ENCODE data around the gene RASIP1.

RASIP1 gene

GRCh38 chr19:48739404-48740163 is 826 bp downstream of the RASIP1 start:
- no peak for TF ChIP-seq CTCF (IDR thresholded peaks at IDR 0.05)
- DNase-seq: no peak
- Histone ChIP-seq H3K27me3 (peaks cover 0 to 14% of the 10 kb centered on the region in 2 donors), H3K36me3 (no peaks in the 10 kb centered on the region), H3K27ac (peak overlapping the region; percentile 34 to 42), H3K4me1 (peaks cover 0 to 25% (median 14%) of the 10 kb centered on the region in 4 donors), H3K4me3 (peak overlapping the region; percentile 50 to 66), H3K9me3 (no peaks in the 10 kb centered on the region)
- intact Hi-C loops (cut with DNase I; ENCODE audit: low total_unique reads): loop anchor here (5.0 kb wide), 1 partner anchor 62 kb away; no protein-coding TSS in a partner anchor

GRCh38 chr19:48738557-48739403 is 1.6 kb downstream of the RASIP1 start:
- Histone ChIP-seq H3K27me3 (peaks cover 0 to 15% of the 10 kb centered on the region in 2 donors), H3K36me3 (no peaks in the 10 kb centered on the region), H3K27ac (peak overlapping the region; percentile 34 to 42), H3K4me3 (peak overlapping the region; percentile 50 to 66), H3K9me3 (no peaks in the 10 kb centered on the region), H3K4me1 (peaks cover 0 to 25% (median 14%) of the 10 kb centered on the region in 4 donors)
- intact Hi-C loops (cut with DNase I; ENCODE audit: low total_unique reads): no loop called here
- peak; percentile 15 to 36 for TF ChIP-seq CTCF (IDR thresholded peaks at IDR 0.05)
- DNase-seq: peak; percentile 83 to 91

DNA sequence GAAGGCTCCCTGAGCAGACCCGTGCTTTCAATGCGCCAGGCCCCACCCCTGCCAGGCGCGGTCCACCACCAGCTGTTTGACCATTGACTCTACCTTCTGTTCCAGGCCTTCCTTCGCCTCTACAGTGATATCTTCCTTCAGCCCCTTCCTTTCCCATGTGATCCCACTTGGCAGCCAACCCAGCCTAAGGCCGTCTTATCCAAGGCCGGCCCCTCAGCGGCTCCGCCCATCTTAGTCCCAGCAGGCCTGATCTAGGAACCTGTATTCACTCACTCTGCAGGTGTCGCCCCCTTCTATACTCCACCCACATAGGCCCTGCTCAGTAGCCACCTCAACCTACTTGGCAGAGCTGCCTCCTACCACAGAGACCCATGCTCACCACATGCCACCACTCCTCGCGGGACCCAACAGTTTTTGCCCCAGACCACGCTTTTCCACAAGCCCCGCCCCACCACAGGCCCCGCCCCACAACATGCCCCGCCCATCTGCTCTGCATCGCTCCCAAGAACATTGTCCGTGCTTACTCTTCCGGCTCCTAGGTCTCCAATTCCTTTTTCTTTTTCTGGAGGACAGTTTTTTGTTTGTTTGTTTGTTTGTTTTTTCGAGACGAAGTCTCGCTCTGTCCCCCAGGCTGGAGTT is 2.9 kb downstream of the RASIP1 start:
- intact Hi-C loops (cut with DNase I; ENCODE audit: low total_unique reads): no loop called here
- TF ChIP-seq CTCF (IDR thresholded peaks at IDR 0.05): no peak
- peaks cover 0 to 25% (median 14%) of the 10 kb centered on the region in 4 donors for H3K4me1 ChIP-seq
- no peaks in the 10 kb centered on the region for H3K9me3 ChIP-seq
- H3K27ac ChIP-seq: no peak overlapping the region
- H3K27me3 ChIP-seq: peaks cover 0 to 17% of the 10 kb centered on the region in 2 donors
- no peaks in the 10 kb centered on the region for H3K36me3 ChIP-seq
- H3K4me3 ChIP-seq: no peak overlapping the region
- no peak for DNase-seq

DNA sequence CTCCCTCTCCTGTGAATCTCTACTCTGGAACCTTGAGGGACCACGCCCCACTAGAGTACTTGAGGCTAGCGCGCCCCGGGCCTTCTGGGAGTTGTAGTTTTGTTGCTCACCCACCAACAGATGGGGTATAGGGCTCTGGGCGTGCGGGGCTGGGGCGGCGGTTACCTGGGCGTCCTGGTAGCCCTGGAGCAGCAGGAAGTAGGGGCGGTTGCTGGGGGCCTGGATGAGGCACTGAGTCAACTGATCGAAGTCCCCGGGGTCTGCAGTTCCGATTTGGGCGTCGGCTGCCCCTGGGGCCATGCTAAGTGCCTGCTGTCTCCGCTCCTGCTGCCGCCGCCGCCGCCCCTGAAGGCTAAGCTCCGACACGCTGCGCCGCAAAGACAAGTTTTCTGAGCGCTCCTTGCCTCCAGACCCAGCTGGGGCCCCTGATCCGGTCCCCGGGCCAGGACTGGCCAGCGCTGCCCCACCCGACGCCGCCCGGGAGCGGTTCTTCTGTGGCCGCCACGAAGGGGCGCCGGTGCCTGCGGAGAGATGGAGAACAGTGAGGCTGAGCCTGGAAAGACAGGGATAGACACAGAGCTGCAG is 5.3 kb downstream of the RASIP1 start:
- no peak for DNase-seq
- Histone ChIP-seq H3K9me3 (no peaks in the 10 kb centered on the region), H3K27ac (no peak overlapping the region), H3K27me3 (peaks cover 0 to 20% of the 10 kb centered on the region in 2 donors), H3K4me3 (no peak overlapping the region), H3K36me3 (no peaks in the 10 kb centered on the region), H3K4me1 (peaks cover 0 to 20% (median 14%) of the 10 kb centered on the region in 4 donors)
- no peak for TF ChIP-seq CTCF (IDR thresholded peaks at IDR 0.05)
- intact Hi-C loops (cut with DNase I; ENCODE audit: low total_unique reads): no loop called here

- Histone ChIP-seq H3K36me3 (no peaks in the 10 kb centered on the region), H3K27me3 (peaks cover 0 to 21% of the 10 kb centered on the region in 2 donors), H3K4me1 (peaks cover 0 to 15% (median 12%) of the 10 kb centered on the region in 4 donors), H3K9me3 (no peaks in the 10 kb centered on the region), H3K27ac (no peak overlapping the region), H3K4me3 (no peak overlapping the region)
- DNase-seq: no peak
- TF ChIP-seq CTCF (IDR thresholded peaks at IDR 0.05): no peak
- intact Hi-C loops (cut with DNase I; ENCODE audit: low total_unique reads): no loop called here
These were observed 5.8 kb downstream of the RASIP1 start for GRCh38 chr19:48734625-48735024.

Data from tibial artery (tissue), 4 donors.